H1 (cell line): ENCODE measurements around the gene PDGFD. TPM values are rescaled to one million over a fixed set of nuclear protein-coding genes. Genes with fewer than 3 reads are reported as not detected.

ENCODE experiments used
- E2F6 ChIP-seq: IDR thresholded peaks from 2 replicates; pipeline ENCODE4 v1.6.1; 2012; ENCODE audit warnings: inconsistent platforms
- EP300 ChIP-seq, 2 experiments: IDR thresholded peaks; 1 replicate in 1 of 2; 2 replicates in 1 of 2; pipeline ENCODE4 v1.6.1; 2011 to 2012; ENCODE audit warnings: low read depth in 2 of 2, low read length in 2 of 2, mild to moderate bottlenecking in 2 of 2, borderline replicate concordance in 1 of 2, inconsistent platforms in 1 of 2, moderate library complexity in 1 of 2
- PHF8 ChIP-seq: fragments of 200-600 bp; sonication (generic); conservative IDR thresholded peaks from 2 replicates; pipeline ENCODE4 v1.7.1; 2012; ENCODE audit warnings: low read depth, mild to moderate bottlenecking, inconsistent platforms, low read length, moderate library complexity
- polyA plus RNA-seq, 7 experiments: library from polyadenylated mRNA; depleted of rRNA in 3 of 7; stranded (reverse) in 5 of 7; unstranded in 2 of 7; fragments of >200 nt in 5 of 7; fragments of 200-250 nt in 2 of 7; gene quantifications; 1 replicate in 5 of 7; 2 replicates in 1 of 7; 4 replicates in 1 of 7; pipeline versions ENCODE4 v1.2.1 to v1.2.3, GENCODE V29; 2011 to 2013; ENCODE audit warnings: missing spikeins in 2 of 7, mixed read lengths in 2 of 7
- total RNA-seq: library from RNA; stranded (reverse); fragmentation: NEBNext Ultra II Directional; extraction: Animal tissue kit (Norgen Biotek cat#: 25700); gene quantifications from 2 replicates; pipeline ENCODE4 v1.2.1, GENCODE V29; 2021

The PDGFD gene
- total and polyA plus RNA-seq, 2 of the 8 experiments (the other 6 are each of a cell fraction or from before 2014, with no cell fraction given), result 1.1 to 3.9 TPM

- TF ChIP-seq E2F6, result no peak
- no peak for TF ChIP-seq EP300 (IDR thresholded peaks at IDR 0.05; ENCODE audit: borderline replicate concordance in 1 of 2, low read depth in 2 of 2, low read length in 2 of 2)
- no peak for TF ChIP-seq PHF8
Measured at GRCh38 chr11:104104201-104104600, 59.7 kb downstream of the PDGFD start (continued).
